GM18909 (cell line): ENCODE results near the gene CDA.
"Not testable (repeated sequence)": the region's sequence is repeated elsewhere in the genome, so short reads cannot be mapped to it uniquely, and the experiment has no call there.

ENCODE experiments used
- ATAC-seq: cut with Tn5 transposase; IDR thresholded peaks from one replicate; pipeline ENCODE4 v1.9.1; 2021; ENCODE audit warnings: mild to moderate bottlenecking; ENCODE audit not compliant: unreplicated experiment, poor library complexity

Gene CDA

GRCh38 chr1:20584890-20585289 lies 4.0 kb upstream of the CDA start:
- ATAC-seq = no peak

DNA sequence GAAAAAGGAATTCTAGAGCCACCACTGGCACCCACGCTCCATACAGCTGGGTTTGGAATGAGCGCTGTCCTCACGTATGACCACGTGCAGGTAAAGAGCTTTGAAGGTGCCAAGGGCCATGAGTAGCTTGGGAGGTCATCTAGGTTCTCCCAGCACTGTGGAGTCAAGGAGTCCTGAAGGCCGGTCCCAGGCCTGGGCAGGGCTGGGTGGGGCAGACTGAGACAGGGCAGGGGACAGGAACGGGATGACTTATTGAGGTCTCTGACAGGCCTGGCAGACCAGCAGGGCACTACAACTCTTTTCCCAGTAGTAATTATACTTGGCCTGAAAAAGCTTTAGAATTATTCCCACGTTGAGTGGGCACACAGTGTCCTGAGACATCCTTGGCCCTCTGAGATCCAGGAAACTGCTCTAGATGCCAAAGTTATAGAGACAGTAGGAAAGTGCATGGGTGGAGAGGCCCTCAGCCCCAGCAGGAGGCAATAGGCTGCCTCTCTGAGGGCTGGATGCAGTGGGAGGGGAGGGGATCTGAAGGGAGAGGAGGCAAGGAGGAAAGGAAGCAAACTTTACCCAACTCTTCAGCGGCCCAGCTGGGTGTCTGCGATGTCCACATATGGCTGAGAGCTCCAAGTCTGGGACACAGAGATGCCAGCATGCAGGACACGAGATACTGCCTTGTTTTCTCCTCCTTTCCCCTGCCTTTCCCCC lies 1.8 kb upstream of the CDA start:
- ATAC-seq = no peak

GRCh38 chr1:20587661-20588053 lies 1.2 kb upstream of the CDA start:
- ATAC-seq = no peak

DNA sequence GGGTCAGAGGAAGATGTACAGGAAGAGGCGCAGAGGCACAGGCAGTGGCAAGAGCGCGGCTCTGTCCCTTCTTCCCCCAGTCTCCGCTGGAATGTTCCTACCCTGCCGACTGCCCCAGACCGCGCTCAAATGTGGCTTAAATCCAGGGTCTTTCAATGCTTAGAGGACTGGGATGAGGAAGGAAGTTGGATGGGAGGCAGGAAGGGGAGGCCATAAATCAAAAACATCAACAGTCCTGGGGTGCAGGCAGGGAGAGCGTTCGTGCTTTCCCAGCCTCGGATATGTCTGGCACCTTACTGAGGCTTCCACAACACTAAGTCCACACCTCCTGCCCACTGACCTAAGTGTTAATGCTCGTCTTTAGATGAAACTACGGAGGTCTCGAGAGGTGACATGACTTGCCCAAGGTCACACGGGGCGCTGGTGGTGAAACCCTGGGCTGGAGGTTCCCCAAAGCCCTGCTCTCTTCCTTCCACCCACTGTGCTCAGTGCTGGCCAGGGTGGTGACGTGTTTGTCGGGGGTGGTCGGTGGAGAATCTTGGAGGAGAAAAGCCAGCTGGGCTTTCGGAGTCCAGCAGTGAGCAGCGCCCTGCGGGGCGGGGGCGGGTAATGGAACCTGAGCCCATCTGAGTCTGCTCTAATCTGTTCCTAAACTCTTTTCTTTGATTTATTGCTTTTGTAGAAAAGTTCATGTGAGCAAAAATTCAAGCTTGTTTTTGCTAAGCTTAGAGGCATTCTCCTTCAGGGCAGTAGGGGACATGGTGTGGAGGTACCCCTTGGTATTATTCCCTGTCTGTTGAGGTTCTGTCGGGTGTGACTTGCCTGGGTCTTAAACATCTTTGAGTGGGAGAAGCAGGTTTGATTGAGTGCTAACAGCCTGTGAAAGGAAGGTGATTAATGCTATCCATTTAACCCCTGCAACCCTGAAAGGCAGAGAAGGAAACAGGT lies 708 bp downstream of the CDA start:
- ATAC-seq = no peak

GRCh38 chr1:20590306-20590777 lies 1.4 kb downstream of the CDA start:
- no peak for ATAC-seq

GRCh38 chr1:20593756-20594155 lies 4.9 kb downstream of the CDA start:
- ATAC-seq = no peak

- no peak for ATAC-seq
Measured at GRCh38 chr1:20594746-20595145, 5.8 kb downstream of the CDA start.

GRCh38 chr1:20596106-20596505 lies 7.2 kb downstream of the CDA start:
- no peak for ATAC-seq

DNA sequence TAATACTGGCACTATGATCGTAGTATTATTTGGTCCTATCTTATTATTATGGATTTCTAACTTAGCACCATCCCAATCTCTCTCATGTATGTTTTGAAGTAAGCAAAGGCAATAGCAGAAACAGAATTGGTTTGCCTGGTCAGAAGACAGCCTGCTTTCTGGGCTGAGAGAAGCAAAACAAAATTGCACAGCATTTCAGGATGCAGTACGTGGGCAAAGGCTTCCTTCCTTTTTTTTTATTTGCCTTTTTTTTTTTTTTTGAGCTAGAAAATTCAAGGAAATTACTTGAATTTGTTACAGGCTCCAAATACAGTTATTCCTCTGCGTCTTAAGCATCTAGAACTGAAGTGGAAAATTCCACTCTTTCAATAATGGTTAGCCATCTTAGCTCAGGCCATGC lies 8.8 kb downstream of the CDA start:
- ATAC-seq = no peak

- no peak for ATAC-seq
Measured at GRCh38 chr1:20600156-20600555, 11.3 kb downstream of the CDA start.

DNA sequence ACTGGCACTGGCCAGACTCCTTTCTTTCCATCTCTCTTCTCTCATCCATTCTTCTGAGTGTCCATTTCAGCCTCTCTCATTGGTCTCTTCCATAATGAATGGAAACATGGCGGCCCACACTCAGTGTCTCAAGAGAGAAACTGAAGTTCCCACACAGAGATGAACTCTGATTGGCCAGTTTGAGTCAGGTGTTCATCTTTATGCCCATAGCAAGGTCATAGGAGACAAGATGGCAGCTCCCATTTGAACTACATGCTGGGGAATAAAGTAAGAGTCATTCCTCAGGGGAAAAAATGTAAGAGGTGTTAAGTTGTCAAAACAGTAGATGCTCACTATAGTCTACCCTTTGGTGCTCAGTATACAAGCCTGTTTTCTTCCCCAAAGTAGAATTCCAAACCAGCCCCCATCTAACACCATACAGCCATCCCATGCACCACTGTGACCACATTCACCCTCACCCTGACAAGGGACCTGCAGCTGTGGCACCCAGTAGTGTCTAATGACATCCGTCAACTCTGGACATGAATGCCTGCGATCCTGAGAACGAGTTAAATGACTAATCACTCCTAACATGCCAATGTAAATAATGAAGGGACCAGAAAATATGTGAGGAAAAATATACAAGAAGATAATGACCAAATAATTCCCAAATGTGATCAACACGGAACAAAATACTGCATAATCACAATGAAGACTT lies 12.4 kb downstream of the CDA start:
- ATAC-seq = no peak

DNA sequence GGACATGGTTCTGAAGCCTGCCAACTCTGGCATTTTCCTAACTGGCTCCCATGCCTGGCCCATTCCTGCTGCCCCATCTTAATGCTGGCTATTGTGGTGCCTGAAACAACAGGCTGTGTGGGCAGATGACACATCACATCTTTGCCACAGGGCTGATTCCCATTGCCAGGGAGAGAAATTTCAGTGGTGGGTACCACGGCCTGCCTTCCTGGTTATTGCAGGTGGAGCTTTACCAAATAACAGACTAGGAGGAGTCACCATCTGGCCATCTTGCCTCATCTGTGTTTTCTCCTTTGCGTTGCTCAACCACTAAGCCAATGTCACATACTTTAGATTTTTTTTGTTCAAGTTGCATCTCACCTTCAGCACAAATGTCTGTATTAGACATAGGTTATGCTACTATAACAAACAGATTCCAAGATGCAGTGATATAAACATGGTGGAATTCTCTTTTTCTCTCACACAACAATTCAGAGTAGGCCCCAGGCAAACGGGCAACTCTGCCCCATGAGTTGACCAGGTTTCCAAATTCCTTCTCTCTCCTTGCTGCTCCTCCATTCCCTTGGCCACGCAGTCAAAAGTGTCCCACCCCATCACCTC lies 14.1 kb downstream of the CDA start:
- ATAC-seq = no peak

DNA sequence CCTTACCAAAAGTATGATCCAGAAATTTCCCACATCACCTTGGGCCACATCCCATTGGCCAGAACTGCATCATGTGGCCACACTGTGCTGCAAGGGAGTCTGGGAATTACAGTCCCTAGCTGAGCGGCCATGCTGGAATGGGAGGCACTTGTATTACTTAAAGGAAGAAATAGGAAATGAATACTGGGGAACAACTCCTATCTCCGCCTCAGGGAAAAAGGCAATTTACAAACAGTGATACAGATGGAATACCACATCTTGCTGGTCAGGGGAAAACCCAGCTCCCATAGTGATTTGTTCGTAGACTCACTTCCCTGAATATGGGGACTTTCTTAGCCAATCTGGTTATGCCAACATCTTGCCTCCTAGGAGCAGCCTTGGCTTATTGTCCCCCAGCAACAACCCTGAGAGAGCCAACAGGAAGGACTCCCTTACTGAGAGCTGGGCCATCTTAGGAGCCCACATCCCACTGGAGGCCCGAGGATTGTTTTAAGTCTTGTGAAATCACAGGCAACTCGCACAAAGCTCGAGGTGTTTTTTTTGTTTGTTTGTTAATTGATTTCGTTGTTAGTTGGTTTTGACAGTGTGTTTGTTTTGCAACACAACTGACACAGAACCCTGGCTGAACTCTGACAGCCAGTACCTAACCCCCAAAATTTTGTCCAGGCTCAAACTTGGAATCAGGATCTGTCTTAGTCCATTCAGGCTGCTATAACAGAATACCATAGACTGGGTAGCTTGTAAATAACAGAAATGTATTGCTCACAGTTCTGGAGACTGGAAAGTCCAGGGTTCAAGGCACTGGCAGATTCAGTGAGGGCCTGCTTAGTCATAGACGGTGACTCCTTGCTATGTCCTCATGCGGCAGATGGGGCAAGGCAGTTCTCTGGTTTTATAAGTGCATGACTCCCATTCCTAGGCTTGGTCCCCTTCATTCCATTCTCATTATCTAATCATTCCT lies 14.9 kb downstream of the CDA start:
- ATAC-seq = no peak

- ATAC-seq = no peak
Measured at GRCh38 chr1:20604678-20605077, 15.8 kb downstream of the CDA start.

GRCh38 chr1:20606801-20607570 lies 18.1 kb downstream of the CDA start:
- ATAC-seq = not testable (repeated sequence)

- no peak for ATAC-seq
Measured at GRCh38 chr1:20609541-20609940, 20.6 kb downstream of the CDA start.

GRCh38 chr1:20610970-20611369 lies 22.1 kb downstream of the CDA start:
- no peak for ATAC-seq

DNA sequence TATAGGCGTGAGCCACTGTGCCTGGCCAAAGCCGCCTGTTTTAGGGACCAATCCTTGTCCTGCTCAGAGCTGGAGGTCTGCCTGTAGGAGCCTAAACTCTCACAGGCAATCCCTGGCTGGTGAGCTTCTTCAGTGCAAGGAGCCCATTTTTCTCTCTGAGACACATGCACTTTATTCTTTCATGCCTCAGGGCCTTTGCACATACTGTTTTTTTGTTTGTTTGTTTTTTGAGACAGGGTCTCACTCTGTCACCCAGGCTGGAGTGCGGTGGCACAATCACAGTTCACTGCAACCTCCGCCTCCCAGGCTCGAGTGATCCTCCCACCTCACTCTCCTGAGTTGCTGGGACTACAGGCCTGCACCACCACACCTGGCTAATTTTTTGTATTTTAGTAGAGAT lies 22.8 kb downstream of the CDA start:
- no peak for ATAC-seq
